Measurements from ENCODE around the gene ST7.

The ST7 gene

GRCh38 chr7:116977172-116977571 is 23.9 kb downstream of the ST7 start:
- in situ Hi-C loops (cut with MboI; ENCODE audit: low sequenced_read_pairs) = no loop called here

- in situ Hi-C loops (cut with MboI; ENCODE audit: low sequenced_read_pairs) = no loop called here
These were observed 24.7 kb downstream of the ST7 start for GRCh38 chr7:116978006-116978405.

GRCh38 chr7:116979430-116979829 is 26.1 kb downstream of the ST7 start:
- in situ Hi-C loops (cut with MboI; ENCODE audit: low sequenced_read_pairs) = no loop called here

- in situ Hi-C loops (cut with MboI; ENCODE audit: low sequenced_read_pairs) = loop anchor here (10.0 kb wide), 1 partner anchor 134 kb away; no protein-coding TSS in a partner anchor
These were observed 27.1 kb downstream of the ST7 start for GRCh38 chr7:116980354-116980753.

GRCh38 chr7:116981939-116982338 is 28.6 kb downstream of the ST7 start:
- in situ Hi-C loops (cut with MboI; ENCODE audit: low sequenced_read_pairs) = loop anchor here (10.0 kb wide), 1 partner anchor 133 kb away; no protein-coding TSS in a partner anchor

- in situ Hi-C loops (cut with MboI; ENCODE audit: low sequenced_read_pairs) = loop anchor here (10.0 kb wide), 1 partner anchor 130 kb away; no protein-coding TSS in a partner anchor
These were observed 31.2 kb downstream of the ST7 start for GRCh38 chr7:116984511-116984910.

- in situ Hi-C loops (cut with MboI; ENCODE audit: low sequenced_read_pairs) = loop anchor here (10.0 kb wide), 1 partner anchor 130 kb away; no protein-coding TSS in a partner anchor
These were observed 31.6 kb downstream of the ST7 start for GRCh38 chr7:116984917-116985316.

- in situ Hi-C loops (cut with MboI; ENCODE audit: low sequenced_read_pairs) = loop anchor here (10.0 kb wide), 1 partner anchor 129 kb away; no protein-coding TSS in a partner anchor
These were observed 32.3 kb downstream of the ST7 start for GRCh38 chr7:116985575-116985974.

- in situ Hi-C loops (cut with MboI; ENCODE audit: low sequenced_read_pairs) = loop anchor here (10.0 kb wide), 1 partner anchor 128 kb away; no protein-coding TSS in a partner anchor
These were observed 33.6 kb downstream of the ST7 start for GRCh38 chr7:116986611-116987565.

- in situ Hi-C loops (cut with MboI; ENCODE audit: low sequenced_read_pairs) = loop anchor here (10.0 kb wide), 1 partner anchor 126 kb away; no protein-coding TSS in a partner anchor
These were observed 35.2 kb downstream of the ST7 start for GRCh38 chr7:116988363-116988989.

- in situ Hi-C loops (cut with MboI; ENCODE audit: low sequenced_read_pairs) = no loop called here
These were observed 36.8 kb downstream of the ST7 start for GRCh38 chr7:116990056-116990455.

GRCh38 chr7:116991233-116991632 is 37.9 kb downstream of the ST7 start:
- in situ Hi-C loops (cut with MboI; ENCODE audit: low sequenced_read_pairs) = no loop called here

- in situ Hi-C loops (cut with MboI; ENCODE audit: low sequenced_read_pairs) = no loop called here
These were observed 41.3 kb downstream of the ST7 start for GRCh38 chr7:116994611-116995010.

- in situ Hi-C loops (cut with MboI; ENCODE audit: low sequenced_read_pairs) = no loop called here
These were observed 44.7 kb downstream of the ST7 start for GRCh38 chr7:116997972-116998371.

GRCh38 chr7:116998567-116999175 is 45.4 kb downstream of the ST7 start:
- in situ Hi-C loops (cut with MboI; ENCODE audit: low sequenced_read_pairs) = no loop called here

- in situ Hi-C loops (cut with MboI; ENCODE audit: low sequenced_read_pairs) = no loop called here
These were observed 46.0 kb downstream of the ST7 start for GRCh38 chr7:116999311-116999710.

- in situ Hi-C loops (cut with MboI; ENCODE audit: low sequenced_read_pairs) = no loop called here
These were observed 48.0 kb downstream of the ST7 start for GRCh38 chr7:117001283-117001682.

- in situ Hi-C loops (cut with MboI; ENCODE audit: low sequenced_read_pairs) = no loop called here
These were observed 51.6 kb downstream of the ST7 start for GRCh38 chr7:117004899-117005298.

GRCh38 chr7:117005449-117005848 is 52.1 kb downstream of the ST7 start:
- in situ Hi-C loops (cut with MboI; ENCODE audit: low sequenced_read_pairs) = no loop called here

GRCh38 chr7:117006907-117007684 is 53.8 kb downstream of the ST7 start:
- in situ Hi-C loops (cut with MboI; ENCODE audit: low sequenced_read_pairs) = no loop called here

Data from HL-60/S4 treated with phorbol 12-myristate 13-acetate at 8.2 ng/mL for 4 days and 3 days (cell line).